ENCODE data around the gene STIMATE. TPM values are rescaled to one million over a fixed set of nuclear protein-coding genes. Genes with fewer than 3 reads are reported as not detected.

STIMATE gene
- total and polyA plus RNA-seq, 9 of the 15 experiments (the other 6 are each of a cell fraction or from before 2014, with no cell fraction given): 0.14 to 7.7 (median 4.9) TPM

DNA sequence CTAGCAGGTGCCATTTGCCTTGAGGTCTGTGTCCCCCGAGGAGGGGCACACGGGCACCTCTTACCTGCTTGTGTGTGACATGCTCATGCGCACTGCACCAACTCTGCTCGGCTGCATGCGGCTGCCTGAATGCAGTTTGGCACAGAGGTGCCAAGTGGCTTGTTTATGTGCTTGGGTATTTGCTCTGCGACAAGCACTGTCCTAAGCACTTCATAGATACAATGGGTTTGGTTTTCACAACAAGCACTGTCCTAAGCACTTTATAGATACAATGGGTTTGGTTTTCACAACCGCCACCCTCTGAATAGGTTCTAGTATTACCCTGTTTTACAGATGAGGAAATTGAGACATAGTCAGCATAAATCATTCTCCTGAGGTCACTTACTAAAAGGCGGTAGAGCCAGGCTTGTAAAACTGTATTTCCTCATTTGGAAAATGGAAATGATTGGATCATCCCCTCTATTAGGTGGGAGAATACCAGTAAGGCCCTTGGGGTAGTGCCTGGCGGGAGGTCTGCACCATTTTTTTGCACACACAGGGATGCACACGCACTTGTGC lies 67.4 kb downstream of the STIMATE start:
- CTCF ChIA-PET (ENCODE audit: low intra/inter-chr PET ratio): no interaction called here
- Histone ChIP-seq H2AFZ (ENCODE audit: low read depth, low read length) (peak overlapping the region; percentile 65; the same call in 1 of the 2 replicates), H3K4me2 (ENCODE audit: insufficient read depth, low read length) (peak overlapping the region; percentile 57; the same call in 1 of the 2 replicates), H3K27me3 (ENCODE audit: control insufficient read depth in 2 of 2, insufficient read depth in 2 of 2, low read length in 2 of 2) (peaks cover 0 to 36% of the 10 kb centered on the region in 2 experiments; a peak in 4 of 5 replicates), H3K36me3 (ENCODE audit: control insufficient read depth, insufficient read depth, low read length) (no peaks in the 10 kb centered on the region), H3K4me3 (no peak overlapping the region), H3K4me1 (replicated peaks in 1 of 2; ENCODE audit: control insufficient read depth in 2 of 2, insufficient read depth in 2 of 2, low read length in 2 of 2) (peaks cover 15 to 20% of the 10 kb centered on the region in 2 experiments), H3K79me2 (ENCODE audit: control insufficient read depth, insufficient read depth, low read length) (no peaks in the 10 kb centered on the region), H3K9me3 (replicated peaks; ENCODE audit: control insufficient read depth, insufficient read depth, low read depth, low read length) (no peaks in the 10 kb centered on the region), H3K9ac (ENCODE audit: insufficient read depth in 1 of 2, low read depth in 2 of 2, low read length in 2 of 2) (peak overlapping the region in 1 of 2 experiments; percentile 76; a peak in 2 of 4 replicates), H3K27ac (ENCODE audit: extremely low read depth, low read depth, low read length) (no peak overlapping the region), H3K9me1 (ENCODE audit: control insufficient read depth, insufficient read depth, low read length) (no peaks in the 10 kb centered on the region), H4K20me1 (replicated peaks; ENCODE audit: control insufficient read depth, insufficient read depth, low read length) (no peaks in the 10 kb centered on the region; the same call in 1 of the 2 replicates)
- no TSS peak for BruUV-seq (replicated peaks)
- DNase-seq (ENCODE audit: extremely low read depth in 1 of 4, low spot score in 3 of 4) (no peak), FAIRE-seq (no peak), ATAC-seq (no peak)
- intact Hi-C loops (cut with micrococcal nuclease) (loop anchor here (5.0 kb wide), 1 partner anchor 88 kb away; no protein-coding TSS in a partner anchor), in situ Hi-C loops (cut with MboI) (no loop called here)
- POLR2A ChIA-PET: no interaction called here
- WGBS (ENCODE audit: insufficient coverage, low coverage, missing lambda C conversion rate): 43% methylated on average over 8 of the region's 10 CpGs
- TF ChIP-seq NFIC (IDR thresholded peaks at IDR 0.05) (no peak), SMC3 (conservative IDR thresholded peaks at IDR 0.05; ENCODE audit: insufficient read depth, low read depth, low read length) (no peak), NCOA1 (IDR thresholded peaks at IDR 0.05; ENCODE audit: low read depth) (no peak), FOXJ2 (tag; IDR thresholded peaks at IDR 0.05) (no peak), MAFK (IDR thresholded peaks at IDR 0.05; ENCODE audit: low read length) (peak; percentile 32), ZNF282 (CRISPR knock-in tag; IDR thresholded peaks at IDR 0.05) (no peak), HDAC2 (IDR thresholded peaks at IDR 0.05) (no peak), ZNF77 (CRISPR knock-in tag; IDR thresholded peaks at IDR 0.05) (no peak), HDAC8 (tag; IDR thresholded peaks at IDR 0.05) (no peak), SMARCA5 (IDR thresholded peaks at IDR 0.05) (no peak), ZNF431 (CRISPR knock-in tag; IDR thresholded peaks at IDR 0.05) (no peak), ZNF695 (CRISPR knock-in tag; IDR thresholded peaks at IDR 0.05) (no peak), MEIS2 (IDR thresholded peaks at IDR 0.05; ENCODE audit: partially characterized antibody) (peak; percentile 54), ZNF134 (CRISPR knock-in tag; conservative IDR thresholded peaks at IDR 0.05) (no peak), POLR3G (IDR thresholded peaks at IDR 0.05; ENCODE audit: extremely low read depth, insufficient read length, insufficient replicate concordance) (no peak), HMGN3 (IDR thresholded peaks at IDR 0.05; ENCODE audit: borderline replicate concordance, extremely low read depth, insufficient read length, low read depth, low read length) (no peak), C11orf30 (IDR thresholded peaks at IDR 0.05; ENCODE audit: low read depth) (peak; percentile 52; the same call in 1 of the 2 replicates), MAFF (IDR thresholded peaks at IDR 0.05; ENCODE audit: low read length) (peak; percentile 39), ZNF316 (IDR thresholded peaks at IDR 0.05) (peak; percentile 72), ZNF445 (CRISPR knock-in tag; IDR thresholded peaks at IDR 0.05; ENCODE audit: low read depth) (no peak), GATAD2A (IDR thresholded peaks at IDR 0.05) (no peak), ZNF212 (CRISPR knock-in tag; IDR thresholded peaks at IDR 0.05) (no peak), PHF21A (IDR thresholded peaks at IDR 0.05; ENCODE audit: borderline replicate concordance, low read depth) (no peak), PTRF (tag; IDR thresholded peaks at IDR 0.05) (no peak), ZNF12 (CRISPR knock-in tag; IDR thresholded peaks at IDR 0.05) (no peak), ETV1 (tag; conservative IDR thresholded peaks at IDR 0.05; ENCODE audit: low read depth) (no peak), DNMT1 (IDR thresholded peaks at IDR 0.05) (no peak), ZNF24 (IDR thresholded peaks at IDR 0.05) (no peak), CC2D1A (IDR thresholded peaks at IDR 0.05) (no peak)
- TF ChIP-seq, protein P1, sequence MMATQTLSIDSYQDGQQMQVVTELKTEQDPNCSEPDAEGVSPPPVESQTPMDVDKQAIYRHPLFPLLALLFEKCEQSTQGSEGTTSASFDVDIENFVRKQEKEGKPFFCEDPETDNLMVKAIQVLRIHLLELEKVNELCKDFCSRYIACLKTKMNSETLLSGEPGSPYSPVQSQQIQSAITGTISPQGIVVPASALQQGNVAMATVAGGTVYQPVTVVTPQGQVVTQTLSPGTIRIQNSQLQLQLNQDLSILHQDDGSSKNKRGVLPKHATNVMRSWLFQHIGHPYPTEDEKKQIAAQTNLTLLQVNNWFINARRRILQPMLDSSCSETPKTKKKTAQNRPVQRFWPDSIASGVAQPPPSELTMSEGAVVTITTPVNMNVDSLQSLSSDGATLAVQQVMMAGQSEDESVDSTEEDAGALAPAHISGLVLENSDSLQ (IDR thresholded peaks at IDR 0.05): no peak

All from K562 (cell line).